ENCODE measurements around the gene MLLT1. TPM values are rescaled to one million over a fixed set of nuclear protein-coding genes. Genes with fewer than 3 reads are reported as not detected.
A peak's percentile ranks its signal among the peaks of the same experiment; 100 is the strongest.

MLLT1 gene
- total and polyA plus RNA-seq, 11 donors = 17.8 to 45.9 (median 34.9) TPM

DNA sequence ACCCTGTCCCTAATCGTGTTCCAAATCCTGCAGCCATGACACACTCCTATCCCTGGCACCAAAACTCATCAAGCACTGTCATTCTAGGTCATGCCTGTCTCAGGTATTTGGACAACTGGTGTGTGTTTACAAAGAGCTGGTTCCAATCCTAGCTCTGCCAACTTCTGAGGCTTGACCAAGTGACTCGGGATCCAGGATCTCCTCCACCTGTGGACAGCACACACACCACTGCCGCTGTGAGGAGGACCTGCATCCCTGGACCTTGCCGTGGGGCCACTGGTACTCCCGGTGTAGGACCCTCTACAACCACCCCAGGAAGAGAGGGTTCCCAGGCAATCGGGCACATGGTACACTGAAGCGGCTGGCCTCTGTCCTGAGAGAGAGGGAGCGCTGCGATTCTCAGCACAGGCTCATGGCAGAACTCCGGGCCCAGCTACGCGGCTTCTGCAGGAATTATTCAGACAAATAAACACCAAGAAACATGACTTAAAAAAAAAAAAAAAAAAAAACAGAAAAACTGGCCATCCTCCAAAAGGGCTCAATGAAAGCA, 20.4 kb downstream of the MLLT1 start:
- Histone ChIP-seq H3K36me3 (peaks cover 0 to 63% (median 30%) of the 10 kb centered on the region in 9 donors), H3K27ac (peak overlapping the region in 1 of 12 donors; percentile 22)
- DNase-seq = no peak

DNA sequence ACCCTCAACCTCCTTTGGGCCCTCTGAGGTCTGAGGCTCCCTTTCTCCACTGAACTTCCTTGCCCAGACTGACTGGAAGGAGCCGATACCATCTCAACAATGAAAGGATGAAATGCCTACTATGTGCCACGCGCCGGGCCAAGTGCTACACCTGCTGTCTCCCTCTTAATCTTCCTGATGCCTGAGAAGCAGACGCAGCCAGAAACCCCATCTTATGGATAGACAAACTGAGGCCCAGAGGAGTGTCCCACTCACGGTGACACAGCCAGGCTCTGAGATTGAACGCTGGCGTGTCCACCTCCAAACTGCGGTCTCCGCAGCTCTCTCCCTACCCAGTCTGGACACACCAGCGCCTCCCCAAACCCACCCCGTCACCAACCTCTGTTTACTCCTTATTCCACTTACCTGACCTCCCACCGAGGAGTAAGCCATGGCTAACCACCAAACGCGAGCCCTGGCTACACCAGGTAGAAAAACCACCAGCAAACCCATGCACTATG, 20.9 kb downstream of the MLLT1 start:
- no peak for DNase-seq
- peaks cover 0 to 23% (median 3%) of the 10 kb centered on the region in 12 donors for H3K4me1 ChIP-seq
- peaks cover 0 to 64% (median 30%) of the 10 kb centered on the region in 9 donors for H3K36me3 ChIP-seq
- intact Hi-C loops (cut with DNase I) = no loop called here
- peak overlapping the region in 1 of 12 donors; percentile 22 for H3K27ac ChIP-seq
- no peaks in the 10 kb centered on the region for H3K9me3 ChIP-seq
- no peak for TF ChIP-seq POLR2A (IDR thresholded peaks at IDR 0.05)
- TF ChIP-seq, protein P1, sequence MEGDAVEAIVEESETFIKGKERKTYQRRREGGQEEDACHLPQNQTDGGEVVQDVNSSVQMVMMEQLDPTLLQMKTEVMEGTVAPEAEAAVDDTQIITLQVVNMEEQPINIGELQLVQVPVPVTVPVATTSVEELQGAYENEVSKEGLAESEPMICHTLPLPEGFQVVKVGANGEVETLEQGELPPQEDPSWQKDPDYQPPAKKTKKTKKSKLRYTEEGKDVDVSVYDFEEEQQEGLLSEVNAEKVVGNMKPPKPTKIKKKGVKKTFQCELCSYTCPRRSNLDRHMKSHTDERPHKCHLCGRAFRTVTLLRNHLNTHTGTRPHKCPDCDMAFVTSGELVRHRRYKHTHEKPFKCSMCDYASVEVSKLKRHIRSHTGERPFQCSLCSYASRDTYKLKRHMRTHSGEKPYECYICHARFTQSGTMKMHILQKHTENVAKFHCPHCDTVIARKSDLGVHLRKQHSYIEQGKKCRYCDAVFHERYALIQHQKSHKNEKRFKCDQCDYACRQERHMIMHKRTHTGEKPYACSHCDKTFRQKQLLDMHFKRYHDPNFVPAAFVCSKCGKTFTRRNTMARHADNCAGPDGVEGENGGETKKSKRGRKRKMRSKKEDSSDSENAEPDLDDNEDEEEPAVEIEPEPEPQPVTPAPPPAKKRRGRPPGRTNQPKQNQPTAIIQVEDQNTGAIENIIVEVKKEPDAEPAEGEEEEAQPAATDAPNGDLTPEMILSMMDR (IDR thresholded peaks at IDR 0.05) = no peak
- no peak overlapping the region for H3K4me3 ChIP-seq
- ATAC-seq = no peak
- H3K27me3 ChIP-seq = no peaks in the 10 kb centered on the region
- WGBS, 4 donors = 92 to 96% (median 95%) methylated on average over 15 of the region's 15 CpGs

More for the DNA sequence above, 20.4 kb downstream of the MLLT1 start:
- ATAC-seq = no peak
- H3K4me3 ChIP-seq = no peak overlapping the region
- H3K27me3 ChIP-seq = no peaks in the 10 kb centered on the region
- H3K9me3 ChIP-seq = no peaks in the 10 kb centered on the region
- WGBS, 4 donors = 76 to 90% (median 81%) methylated on average over 10 to 12 of the region's 12 CpGs
- peaks cover 0 to 23% (median 5%) of the 10 kb centered on the region in 12 donors for H3K4me1 ChIP-seq
- TF ChIP-seq, protein P1 (IDR thresholded peaks at IDR 0.05) = no peak
- TF ChIP-seq POLR2A (IDR thresholded peaks at IDR 0.05) = no peak
- intact Hi-C loops (cut with DNase I) = no loop called here

DNA sequence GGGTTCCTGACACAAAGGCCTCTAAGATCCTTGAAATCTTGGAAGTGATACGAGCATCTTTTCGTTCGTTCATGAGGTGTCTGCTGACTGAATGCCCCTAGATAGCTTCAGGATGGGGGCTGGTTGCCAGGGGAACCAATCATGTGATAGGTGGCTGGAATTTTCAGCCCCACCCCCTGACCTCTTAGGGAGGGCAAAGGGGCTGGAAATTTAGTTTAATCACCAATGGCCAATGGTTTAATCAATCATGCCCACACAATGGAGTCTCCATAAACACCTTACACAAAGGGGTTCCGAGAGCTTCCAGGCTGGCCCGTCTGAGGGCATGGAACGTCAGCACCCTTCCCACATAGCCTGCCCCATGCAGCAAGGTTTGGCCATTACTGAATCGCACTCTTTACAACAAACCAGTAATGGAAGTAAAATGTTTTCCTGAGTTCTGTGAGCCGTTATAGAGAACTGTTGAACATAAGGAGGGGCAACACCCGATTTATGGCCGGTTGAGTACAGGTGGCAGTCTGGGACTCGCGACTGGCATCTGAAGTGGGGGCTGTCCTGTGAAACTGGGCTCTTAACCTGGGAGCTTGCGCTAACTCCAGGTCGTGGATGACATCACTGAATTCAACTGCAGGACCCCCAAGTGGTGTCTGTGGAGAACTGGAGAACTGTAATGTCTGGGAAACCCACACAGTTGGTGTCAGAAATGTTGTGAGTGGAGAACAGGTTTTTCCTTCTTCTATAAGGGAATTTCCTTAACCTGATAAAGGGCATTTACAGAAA, 25.6 kb downstream of the MLLT1 start:
- no peak for ATAC-seq
- intact Hi-C loops (cut with DNase I) = no loop called here
- TF ChIP-seq POLR2A (IDR thresholded peaks at IDR 0.05) = no peak
- TF ChIP-seq, protein P1 (IDR thresholded peaks at IDR 0.05) = no peak
- DNase-seq = no peak
- Histone ChIP-seq H3K36me3 (peaks cover 0 to 20% (median 12%) of the 10 kb centered on the region in 9 donors), H3K4me3 (no peak overlapping the region), H3K4me1 (peaks cover 4 to 33% (median 11%) of the 10 kb centered on the region in 12 donors), H3K27ac (no peak overlapping the region), H3K27me3 (no peaks in the 10 kb centered on the region), H3K9me3 (no peaks in the 10 kb centered on the region)
- 83 to 92% (median 89%) methylated on average over 14 of the region's 14 CpGs for WGBS, 4 donors

- Histone ChIP-seq H3K36me3 (peaks cover 0 to 3% (median 0%) of the 10 kb centered on the region in 9 donors), H3K4me1 (peaks cover 8 to 45% (median 17%) of the 10 kb centered on the region in 12 donors), H3K27ac (no peak overlapping the region), H3K4me3 (no peak overlapping the region), H3K9me3 (no peaks in the 10 kb centered on the region), H3K27me3 (no peaks in the 10 kb centered on the region)
- intact Hi-C loops (cut with DNase I) = no loop called here
- TF ChIP-seq, protein P1 (IDR thresholded peaks at IDR 0.05) = no peak
- TF ChIP-seq POLR2A (IDR thresholded peaks at IDR 0.05) = no peak
- DNase-seq = no peak
- WGBS, 4 donors = 94 to 96% (median 95%) methylated on average over 9 of the region's 9 CpGs
- ATAC-seq = no peak
Measured at GRCh38 chr19:6252066-6252465, 27.7 kb downstream of the MLLT1 start.

Data from heart left ventricle (tissue), 16 donors.